Type B pancreatic cell (in vitro differentiated cells): Measurements from ENCODE around the gene PACSIN2. TPM values are rescaled to one million over a fixed set of nuclear protein-coding genes. Genes with fewer than 3 reads are reported as not detected.

Experiments used
- DNase-seq: peaks from one replicate; pipeline ENCODE4 v3.0.0; 2021; ENCODE audit warnings: mixed read lengths; ENCODE audit not compliant: unreplicated experiment; ENCODE audit errors: extremely low spot score
- H3K27ac Mint-ChIP-seq: 2 replicates; pipeline ENCODE4 v1.8.0; 2021; ENCODE audit warnings: mild to moderate bottlenecking, mixed read lengths
- H3K27me3 Mint-ChIP-seq: 2 replicates; pipeline ENCODE4 v1.8.0; 2021; ENCODE audit warnings: mixed read lengths
- H3K36me3 Mint-ChIP-seq: 2 replicates; pipeline ENCODE4 v1.8.0; 2021; ENCODE audit warnings: mixed read lengths
- H3K4me1 Mint-ChIP-seq: one replicate; pipeline ENCODE4 v1.8.0; 2021; ENCODE audit warnings: mixed read lengths; ENCODE audit not compliant: unreplicated experiment
- H3K4me3 Mint-ChIP-seq: 2 replicates; pipeline ENCODE4 v1.8.0; 2021; ENCODE audit warnings: mild to moderate bottlenecking, mixed read lengths
- H3K9me3 Mint-ChIP-seq: 2 replicates; pipeline ENCODE4 v1.8.0; 2021; ENCODE audit warnings: mixed read lengths
- total RNA-seq: library from RNA; stranded (reverse); gene quantifications from 2 replicates; pipeline ENCODE4 v1.2.1, GENCODE V29; 2021; ENCODE audit warnings: low replicate concordance
- TF ChIP-seq, protein P1 (sequence below): fragments of 200-600 bp; sonication (generic); conservative IDR thresholded peaks from 2 replicates; pipeline ENCODE4 v1.5.0; 2021; ENCODE audit warnings: antibody characterized with exemption, mild to moderate bottlenecking

PACSIN2 gene
- total RNA-seq, 1 donor from 2014 or later: 53.4 TPM

DNA sequence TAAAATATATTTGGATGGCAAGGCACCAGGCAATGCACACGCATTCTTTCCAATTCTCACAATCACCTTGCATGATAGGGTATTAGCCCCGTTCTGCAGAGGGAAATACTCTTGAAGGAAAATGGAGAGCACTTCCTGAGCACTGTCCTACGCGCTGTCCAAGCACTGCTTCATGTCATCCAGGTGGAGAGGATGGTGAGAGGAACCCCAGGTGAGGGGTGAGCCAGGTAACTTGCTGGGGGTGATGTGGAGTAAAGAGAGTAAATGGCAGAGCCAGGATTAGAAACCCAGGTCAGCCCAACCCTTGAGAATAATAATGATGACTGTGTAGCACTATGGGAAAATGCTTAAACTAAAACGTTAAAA is 711 bp upstream of the PACSIN2 start:
- Mint-ChIP-seq H3K9me3 (no peaks in the 10 kb centered on the region), H3K4me1 (peaks cover 27% of the 10 kb centered on the region), H3K4me3 (peak overlapping the region; percentile 96), H3K36me3 (no peaks in the 10 kb centered on the region), H3K27me3 (no peaks in the 10 kb centered on the region), H3K27ac (peak overlapping the region; percentile 92)
- no peak for DNase-seq
- TF ChIP-seq, protein P1, sequence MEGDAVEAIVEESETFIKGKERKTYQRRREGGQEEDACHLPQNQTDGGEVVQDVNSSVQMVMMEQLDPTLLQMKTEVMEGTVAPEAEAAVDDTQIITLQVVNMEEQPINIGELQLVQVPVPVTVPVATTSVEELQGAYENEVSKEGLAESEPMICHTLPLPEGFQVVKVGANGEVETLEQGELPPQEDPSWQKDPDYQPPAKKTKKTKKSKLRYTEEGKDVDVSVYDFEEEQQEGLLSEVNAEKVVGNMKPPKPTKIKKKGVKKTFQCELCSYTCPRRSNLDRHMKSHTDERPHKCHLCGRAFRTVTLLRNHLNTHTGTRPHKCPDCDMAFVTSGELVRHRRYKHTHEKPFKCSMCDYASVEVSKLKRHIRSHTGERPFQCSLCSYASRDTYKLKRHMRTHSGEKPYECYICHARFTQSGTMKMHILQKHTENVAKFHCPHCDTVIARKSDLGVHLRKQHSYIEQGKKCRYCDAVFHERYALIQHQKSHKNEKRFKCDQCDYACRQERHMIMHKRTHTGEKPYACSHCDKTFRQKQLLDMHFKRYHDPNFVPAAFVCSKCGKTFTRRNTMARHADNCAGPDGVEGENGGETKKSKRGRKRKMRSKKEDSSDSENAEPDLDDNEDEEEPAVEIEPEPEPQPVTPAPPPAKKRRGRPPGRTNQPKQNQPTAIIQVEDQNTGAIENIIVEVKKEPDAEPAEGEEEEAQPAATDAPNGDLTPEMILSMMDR: no peak

DNA sequence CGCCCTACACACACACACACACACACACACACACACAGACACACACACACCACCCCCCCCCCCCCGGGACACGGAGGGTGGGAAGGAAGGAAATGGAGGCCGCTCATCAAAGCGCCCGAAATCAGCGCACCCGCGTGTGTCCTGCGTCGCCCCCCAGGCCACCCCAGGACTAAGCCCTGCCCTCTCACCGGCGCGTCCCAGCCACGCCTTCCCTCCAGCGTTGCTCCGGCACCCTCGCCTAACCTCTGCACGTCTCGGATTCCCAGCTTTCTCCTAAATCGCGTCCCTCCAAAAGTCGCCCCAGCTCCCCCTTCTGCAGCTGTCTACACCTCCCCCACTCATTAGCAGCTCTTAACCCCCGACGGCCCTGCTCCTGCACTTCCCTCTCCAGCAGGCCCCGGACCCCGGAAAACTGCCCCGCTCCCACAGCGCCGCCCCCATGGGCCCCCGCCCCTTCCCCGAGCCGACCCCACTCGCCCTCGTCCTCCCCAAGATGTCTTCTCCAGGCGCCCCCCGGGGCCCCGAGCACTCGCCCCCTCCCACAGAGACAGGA is 557 bp downstream of the PACSIN2 start:
- no peaks in the 10 kb centered on the region for H3K27me3 Mint-ChIP-seq
- peaks cover 27% of the 10 kb centered on the region for H3K4me1 Mint-ChIP-seq
- H3K9me3 Mint-ChIP-seq: no peaks in the 10 kb centered on the region
- H3K36me3 Mint-ChIP-seq: no peaks in the 10 kb centered on the region
- TF ChIP-seq, protein P1: no peak
- DNase-seq: no peak
- H3K27ac Mint-ChIP-seq: peak overlapping the region; percentile 92
- H3K4me3 Mint-ChIP-seq: peak overlapping the region; percentile 96

DNA sequence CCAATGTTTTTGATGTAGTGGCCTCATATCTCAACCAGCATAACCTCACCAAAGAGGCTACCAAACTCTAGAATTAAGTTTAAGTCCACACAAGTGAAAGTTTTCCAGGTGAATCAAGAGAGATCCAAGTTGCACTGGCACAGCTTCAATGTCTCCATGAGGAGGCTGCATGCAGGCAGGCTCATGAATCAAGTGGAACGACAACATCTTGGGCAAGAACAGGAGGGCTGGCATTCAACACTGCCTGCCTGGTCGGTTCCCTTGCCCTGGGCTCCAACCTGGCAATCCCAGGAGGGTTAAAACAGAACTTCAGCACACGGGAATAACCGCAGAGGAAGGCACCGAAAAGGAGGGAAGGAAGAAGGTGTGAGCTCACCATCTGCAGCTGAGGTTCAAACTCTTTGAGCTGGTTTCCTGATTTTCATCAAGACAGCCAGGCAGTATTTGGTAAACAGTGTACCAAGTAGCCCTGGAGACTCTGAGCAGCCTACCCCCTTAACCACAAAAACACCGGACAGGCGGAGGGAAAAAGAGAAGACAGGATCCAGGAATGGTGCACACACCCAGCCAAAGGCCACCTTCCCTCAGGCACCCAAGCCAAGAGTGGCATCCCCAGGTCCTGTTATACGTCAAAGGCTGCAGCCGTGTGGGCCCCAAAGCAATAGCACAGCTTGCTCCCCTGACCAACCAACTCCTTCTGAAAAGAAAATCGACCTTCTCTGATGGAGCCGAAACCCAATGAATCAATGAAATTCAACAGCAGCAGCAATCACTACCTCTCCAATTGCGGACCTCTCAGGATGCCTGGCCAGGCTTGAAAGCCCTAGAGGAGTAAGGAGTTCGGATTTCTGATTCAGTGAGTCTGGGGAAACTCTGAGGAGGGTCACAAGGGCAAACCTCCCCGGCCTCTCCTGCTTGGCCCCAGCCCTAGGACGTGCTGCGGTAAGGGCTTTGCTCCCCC is 1.3 kb downstream of the PACSIN2 start:
- TF ChIP-seq, protein P1: no peak
- H3K36me3 Mint-ChIP-seq: no peaks in the 10 kb centered on the region
- H3K9me3 Mint-ChIP-seq: no peaks in the 10 kb centered on the region
- no peaks in the 10 kb centered on the region for H3K27me3 Mint-ChIP-seq
- H3K4me1 Mint-ChIP-seq: peaks cover 35% of the 10 kb centered on the region
- DNase-seq: no peak
- H3K4me3 Mint-ChIP-seq: peak overlapping the region; percentile 96
- H3K27ac Mint-ChIP-seq: peak overlapping the region; percentile 92

DNA sequence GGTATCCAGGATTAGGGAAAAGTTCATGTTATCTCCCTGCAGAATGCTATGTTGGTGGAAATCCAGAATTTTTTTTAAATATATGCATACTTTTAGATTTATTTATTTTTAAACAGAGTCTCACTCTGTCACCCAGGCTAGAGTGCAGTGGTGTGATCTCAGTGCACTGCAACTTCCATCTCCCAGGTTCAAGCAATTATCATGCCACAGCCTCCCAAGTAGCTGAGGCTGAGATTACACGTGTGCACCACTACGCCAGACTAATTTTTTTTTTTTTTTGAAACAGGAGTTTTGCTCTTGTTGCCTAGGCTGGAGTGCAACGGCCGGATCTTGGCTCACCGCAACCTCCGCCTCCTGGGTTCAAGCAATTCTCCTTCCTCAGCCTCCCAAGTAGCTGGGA is 2.6 kb downstream of the PACSIN2 start:
- no peaks in the 10 kb centered on the region for H3K36me3 Mint-ChIP-seq
- peaks cover 35% of the 10 kb centered on the region for H3K4me1 Mint-ChIP-seq
- H3K4me3 Mint-ChIP-seq: no peak overlapping the region
- H3K27me3 Mint-ChIP-seq: no peaks in the 10 kb centered on the region
- H3K9me3 Mint-ChIP-seq: no peaks in the 10 kb centered on the region
- no peak overlapping the region for H3K27ac Mint-ChIP-seq
- no peak for DNase-seq
- TF ChIP-seq, protein P1: no peak

DNA sequence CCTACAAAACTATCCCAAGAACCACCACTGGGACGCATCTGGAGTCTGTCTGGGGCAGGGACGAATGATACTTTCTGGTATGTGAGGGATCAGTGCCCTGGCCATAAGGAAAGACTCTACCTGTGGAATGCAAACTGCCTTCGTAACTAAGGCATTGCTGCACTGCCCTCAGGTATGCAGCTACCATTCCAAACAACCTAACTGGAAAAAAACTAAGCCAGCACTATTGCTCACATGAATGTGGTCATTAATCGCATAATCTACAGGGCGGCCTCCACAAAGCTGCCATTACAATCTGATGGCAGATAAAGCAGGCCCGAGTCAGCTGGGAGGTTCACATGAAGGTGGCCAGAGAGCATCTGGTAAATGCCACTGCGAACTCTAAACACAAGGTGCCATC is 3.9 kb downstream of the PACSIN2 start:
- Mint-ChIP-seq H3K27ac (peak overlapping the region; percentile 86), H3K4me1 (peaks cover 44% of the 10 kb centered on the region), H3K36me3 (no peaks in the 10 kb centered on the region), H3K27me3 (no peaks in the 10 kb centered on the region), H3K9me3 (no peaks in the 10 kb centered on the region), H3K4me3 (peak overlapping the region; percentile 70)
- DNase-seq: no peak
- TF ChIP-seq, protein P1: peak; percentile 37
